OCI-LY3 (cell line): ENCODE measurements around the gene CUX1.

Source experiments
- CTCF ChIP-seq: fragments of 200-600, 300-600 bp; sonication (generic); IDR thresholded peaks from 2 replicates; pipeline ENCODE4 v1.5.1; 2014; ENCODE audit warnings: antibody characterized with exemption, low read length, low read depth
- EZH2phosphoT487 ChIP-seq: fragments of 200-600 bp; shearing (Covaris generic); IDR thresholded peaks from 2 replicates; pipeline ENCODE4 v1.6.1; 2018; ENCODE audit warnings: antibody characterized with exemption, mixed run types, low read depth

GRCh38 chr7:102220960-102221800 lies 403.8 kb downstream of the CUX1 start:
- TF ChIP-seq CTCF (no peak), EZH2phosphoT487 (no peak)
